ENCODE data around the gene GPR155.

The GPR155 gene

GRCh38 chr2:174524527-174524926 is 37.7 kb upstream of the GPR155 start:
- Histone ChIP-seq H3K27me3 (ENCODE audit: insufficient read depth, low read length, poor library complexity, severe bottlenecking) (no peaks in the 10 kb centered on the region), H3K9me3 (ENCODE audit: insufficient read depth, low read depth, low read length) (no peaks in the 10 kb centered on the region), H3K79me2 (ENCODE audit: insufficient read depth, low read length) (no peaks in the 10 kb centered on the region), H2AFZ (ENCODE audit: low read length) (no peak overlapping the region), H3K36me3 (ENCODE audit: insufficient read depth, low read length) (no peaks in the 10 kb centered on the region), H3K4me3 (ENCODE audit: low read length, poor library complexity, severe bottlenecking) (no peak overlapping the region), H3K4me2 (ENCODE audit: low read depth, low read length, poor library complexity, severe bottlenecking) (no peak overlapping the region), H4K20me1 (ENCODE audit: insufficient read depth, low read length, poor library complexity, severe bottlenecking) (no peaks in the 10 kb centered on the region), H3F3A (ENCODE audit: low read depth) (no peaks in the 10 kb centered on the region), H3K9ac (ENCODE audit: low read depth, low read length, poor library complexity, severe bottlenecking) (no peak overlapping the region), H3K4me1 (ENCODE audit: insufficient read depth, low read length, poor library complexity, severe bottlenecking) (no peaks in the 10 kb centered on the region), H3K9me2 (replicated peaks; ENCODE audit: low read depth, low read length) (no peaks in the 10 kb centered on the region)
- TF ChIP-seq EZH2phosphoT487 (IDR thresholded peaks at IDR 0.05; ENCODE audit: borderline replicate concordance) = no peak
- TF ChIP-seq CTCF (conservative IDR thresholded peaks at IDR 0.05; ENCODE audit: low read length) = no peak

- TF ChIP-seq EZH2phosphoT487 (IDR thresholded peaks at IDR 0.05; ENCODE audit: borderline replicate concordance) (no peak), CTCF (conservative IDR thresholded peaks at IDR 0.05; ENCODE audit: low read length) (peak; percentile 41)
- Histone ChIP-seq H3F3A (ENCODE audit: low read depth) (no peaks in the 10 kb centered on the region), H3K9me2 (replicated peaks; ENCODE audit: low read depth, low read length) (no peaks in the 10 kb centered on the region), H2AFZ (ENCODE audit: low read length) (no peak overlapping the region), H3K4me1 (ENCODE audit: insufficient read depth, low read length, poor library complexity, severe bottlenecking) (no peaks in the 10 kb centered on the region), H3K36me3 (ENCODE audit: insufficient read depth, low read length) (no peaks in the 10 kb centered on the region), H4K20me1 (ENCODE audit: insufficient read depth, low read length, poor library complexity, severe bottlenecking) (no peaks in the 10 kb centered on the region), H3K79me2 (ENCODE audit: insufficient read depth, low read length) (no peaks in the 10 kb centered on the region), H3K27me3 (ENCODE audit: insufficient read depth, low read length, poor library complexity, severe bottlenecking) (no peaks in the 10 kb centered on the region), H3K4me2 (ENCODE audit: low read depth, low read length, poor library complexity, severe bottlenecking) (no peak overlapping the region), H3K9me3 (ENCODE audit: insufficient read depth, low read depth, low read length) (no peaks in the 10 kb centered on the region), H3K9ac (ENCODE audit: low read depth, low read length, poor library complexity, severe bottlenecking) (no peak overlapping the region), H3K4me3 (ENCODE audit: low read length, poor library complexity, severe bottlenecking) (no peak overlapping the region)
These were observed 35.7 kb upstream of the GPR155 start for GRCh38 chr2:174522553-174522952.

- no peaks in the 10 kb centered on the region for H3K9me3 ChIP-seq (ENCODE audit: insufficient read depth, low read depth, low read length)
- H3F3A ChIP-seq (ENCODE audit: low read depth) = no peaks in the 10 kb centered on the region
- H3K9me2 ChIP-seq (replicated peaks; ENCODE audit: low read depth, low read length) = no peaks in the 10 kb centered on the region
- H3K36me3 ChIP-seq (ENCODE audit: insufficient read depth, low read length) = no peaks in the 10 kb centered on the region
- H3K4me3 ChIP-seq (ENCODE audit: low read length, poor library complexity, severe bottlenecking) = no peak overlapping the region
- no peak overlapping the region for H3K4me2 ChIP-seq (ENCODE audit: low read depth, low read length, poor library complexity, severe bottlenecking)
- H3K4me1 ChIP-seq (ENCODE audit: insufficient read depth, low read length, poor library complexity, severe bottlenecking) = no peaks in the 10 kb centered on the region
- H3K9ac ChIP-seq (ENCODE audit: low read depth, low read length, poor library complexity, severe bottlenecking) = no peak overlapping the region
- H2AFZ ChIP-seq (ENCODE audit: low read length) = no peak overlapping the region
- H3K27me3 ChIP-seq (ENCODE audit: insufficient read depth, low read length, poor library complexity, severe bottlenecking) = no peaks in the 10 kb centered on the region
- no peaks in the 10 kb centered on the region for H4K20me1 ChIP-seq (ENCODE audit: insufficient read depth, low read length, poor library complexity, severe bottlenecking)
- no peaks in the 10 kb centered on the region for H3K79me2 ChIP-seq (ENCODE audit: insufficient read depth, low read length)
- TF ChIP-seq EZH2phosphoT487 (IDR thresholded peaks at IDR 0.05; ENCODE audit: borderline replicate concordance) = no peak
- no peak for TF ChIP-seq CTCF (conservative IDR thresholded peaks at IDR 0.05; ENCODE audit: low read length)
These were observed 31.6 kb upstream of the GPR155 start for GRCh38 chr2:174518395-174518794.

All from Loucy (cell line).